ENCODE measurements around the gene INSC. TPM values are rescaled to one million over a fixed set of nuclear protein-coding genes. Genes with fewer than 3 reads are reported as not detected.

Gene INSC
- total RNA-seq, 1 donor from 2014 or later, result 0.53 TPM

DNA sequence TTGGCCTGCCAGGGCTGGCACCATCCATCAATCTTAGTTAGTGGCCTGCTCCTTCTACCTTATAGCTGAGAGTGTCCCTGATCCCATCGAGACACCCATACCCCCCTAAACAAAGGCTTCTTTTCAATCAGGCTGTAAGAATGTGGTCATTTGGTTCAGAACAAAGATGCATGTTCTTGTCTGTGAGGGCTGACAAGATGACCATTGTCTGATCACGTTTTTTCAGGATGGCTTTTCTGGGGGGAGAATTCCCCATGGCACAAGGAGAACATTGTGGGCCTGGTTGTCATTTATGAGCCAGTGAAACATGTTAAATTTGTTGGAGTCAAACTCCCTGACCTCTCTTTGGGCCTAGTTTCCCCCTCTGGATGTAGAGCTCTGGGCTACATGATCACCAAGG, 160.4 kb downstream of the INSC start:
- Histone ChIP-seq H3K4me3 (ENCODE audit: low read depth, low read length) (no peak overlapping the region), H3K27me3 (ENCODE audit: control insufficient read depth, insufficient read depth, low read length) (no peaks in the 10 kb centered on the region), H3K36me3 (ENCODE audit: control insufficient read depth, insufficient read depth, low read length) (no peaks in the 10 kb centered on the region)
- TF ChIP-seq, protein P1, sequence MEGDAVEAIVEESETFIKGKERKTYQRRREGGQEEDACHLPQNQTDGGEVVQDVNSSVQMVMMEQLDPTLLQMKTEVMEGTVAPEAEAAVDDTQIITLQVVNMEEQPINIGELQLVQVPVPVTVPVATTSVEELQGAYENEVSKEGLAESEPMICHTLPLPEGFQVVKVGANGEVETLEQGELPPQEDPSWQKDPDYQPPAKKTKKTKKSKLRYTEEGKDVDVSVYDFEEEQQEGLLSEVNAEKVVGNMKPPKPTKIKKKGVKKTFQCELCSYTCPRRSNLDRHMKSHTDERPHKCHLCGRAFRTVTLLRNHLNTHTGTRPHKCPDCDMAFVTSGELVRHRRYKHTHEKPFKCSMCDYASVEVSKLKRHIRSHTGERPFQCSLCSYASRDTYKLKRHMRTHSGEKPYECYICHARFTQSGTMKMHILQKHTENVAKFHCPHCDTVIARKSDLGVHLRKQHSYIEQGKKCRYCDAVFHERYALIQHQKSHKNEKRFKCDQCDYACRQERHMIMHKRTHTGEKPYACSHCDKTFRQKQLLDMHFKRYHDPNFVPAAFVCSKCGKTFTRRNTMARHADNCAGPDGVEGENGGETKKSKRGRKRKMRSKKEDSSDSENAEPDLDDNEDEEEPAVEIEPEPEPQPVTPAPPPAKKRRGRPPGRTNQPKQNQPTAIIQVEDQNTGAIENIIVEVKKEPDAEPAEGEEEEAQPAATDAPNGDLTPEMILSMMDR (IDR thresholded peaks at IDR 0.05; ENCODE audit: insufficient read depth, low read length, severe bottlenecking), result no peak
- no peak for FAIRE-seq
- DNase-seq (ENCODE audit: low read depth), result no peak

DNA sequence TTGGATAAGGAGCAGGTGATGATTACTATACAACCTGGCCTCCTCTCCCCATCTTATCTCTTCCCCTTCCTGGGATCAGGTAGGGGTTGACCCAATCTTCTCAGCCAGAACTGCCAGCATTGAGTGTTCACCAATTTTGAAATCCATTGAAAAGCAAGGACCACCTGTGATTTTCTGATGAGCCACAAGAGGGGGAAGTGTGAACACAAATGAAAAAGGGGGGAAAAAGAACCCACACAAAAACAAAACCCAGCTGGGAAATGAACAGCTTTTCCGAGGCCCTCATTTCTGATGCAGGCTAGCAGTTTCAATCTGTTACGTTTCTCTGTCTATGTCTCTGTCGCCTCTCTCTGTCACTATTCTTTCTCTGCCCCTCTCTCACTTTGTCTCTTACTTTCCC, 161.9 kb downstream of the INSC start:
- Histone ChIP-seq H3K4me3 (ENCODE audit: low read depth, low read length) (no peak overlapping the region), H3K36me3 (ENCODE audit: control insufficient read depth, insufficient read depth, low read length) (no peaks in the 10 kb centered on the region), H3K27me3 (ENCODE audit: control insufficient read depth, insufficient read depth, low read length) (no peaks in the 10 kb centered on the region)
- no peak for DNase-seq (ENCODE audit: low read depth)
- TF ChIP-seq, protein P1 (IDR thresholded peaks at IDR 0.05; ENCODE audit: insufficient read depth, low read length, severe bottlenecking), result no peak
- FAIRE-seq, result no peak

DNA sequence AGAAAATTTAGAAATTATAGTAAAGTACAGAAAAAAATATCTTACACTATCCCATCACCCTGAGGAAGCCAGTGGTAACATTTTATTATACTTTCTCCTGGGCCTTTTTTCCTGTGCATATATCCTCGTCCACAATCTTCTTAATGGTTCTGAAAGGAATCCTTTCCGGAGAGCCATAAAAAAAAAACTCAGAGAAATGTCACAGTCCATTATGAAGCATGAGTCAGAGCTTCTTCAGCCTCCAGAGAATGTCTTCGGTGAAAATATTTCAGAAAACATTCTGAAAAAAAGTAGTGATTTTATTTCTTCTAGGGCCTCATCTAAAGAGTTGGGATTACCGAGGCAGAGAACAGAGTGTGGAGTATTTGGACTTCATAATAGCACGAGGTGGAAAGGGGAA, 163.4 kb downstream of the INSC start:
- FAIRE-seq, result no peak
- TF ChIP-seq, protein P1 (IDR thresholded peaks at IDR 0.05; ENCODE audit: insufficient read depth, low read length, severe bottlenecking), result no peak
- no peak overlapping the region for H3K4me3 ChIP-seq (ENCODE audit: low read depth, low read length)
- DNase-seq (ENCODE audit: low read depth), result no peak
- no peaks in the 10 kb centered on the region for H3K27me3 ChIP-seq (ENCODE audit: control insufficient read depth, insufficient read depth, low read length)
- no peaks in the 10 kb centered on the region for H3K36me3 ChIP-seq (ENCODE audit: control insufficient read depth, insufficient read depth, low read length)

DNA sequence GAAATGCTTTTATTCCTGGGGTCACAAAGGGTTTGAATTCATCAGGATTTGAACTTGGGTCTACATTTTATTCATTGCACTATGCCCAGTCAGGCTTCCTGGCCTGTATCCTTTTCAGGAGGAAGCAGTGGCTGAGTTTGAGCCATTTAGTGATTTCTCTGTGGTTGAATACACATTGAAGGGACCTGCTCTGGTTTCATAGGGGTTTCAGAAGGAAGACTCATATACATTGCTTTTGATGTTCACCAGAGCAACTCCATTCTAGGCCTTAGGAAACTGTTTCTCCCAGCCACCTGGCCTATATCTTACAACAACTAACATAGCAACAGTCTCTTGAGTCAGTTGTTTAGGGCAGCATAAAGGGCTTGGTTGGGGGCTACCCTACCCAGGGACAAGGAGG, 165.7 kb downstream of the INSC start:
- H3K27me3 ChIP-seq (ENCODE audit: control insufficient read depth, insufficient read depth, low read length), result no peaks in the 10 kb centered on the region
- H3K4me3 ChIP-seq (ENCODE audit: low read depth, low read length), result no peak overlapping the region
- TF ChIP-seq, protein P1 (IDR thresholded peaks at IDR 0.05; ENCODE audit: insufficient read depth, low read length, severe bottlenecking), result no peak
- no peak for FAIRE-seq
- H3K36me3 ChIP-seq (ENCODE audit: control insufficient read depth, insufficient read depth, low read length), result no peaks in the 10 kb centered on the region
- no peak for DNase-seq (ENCODE audit: low read depth)

DNA sequence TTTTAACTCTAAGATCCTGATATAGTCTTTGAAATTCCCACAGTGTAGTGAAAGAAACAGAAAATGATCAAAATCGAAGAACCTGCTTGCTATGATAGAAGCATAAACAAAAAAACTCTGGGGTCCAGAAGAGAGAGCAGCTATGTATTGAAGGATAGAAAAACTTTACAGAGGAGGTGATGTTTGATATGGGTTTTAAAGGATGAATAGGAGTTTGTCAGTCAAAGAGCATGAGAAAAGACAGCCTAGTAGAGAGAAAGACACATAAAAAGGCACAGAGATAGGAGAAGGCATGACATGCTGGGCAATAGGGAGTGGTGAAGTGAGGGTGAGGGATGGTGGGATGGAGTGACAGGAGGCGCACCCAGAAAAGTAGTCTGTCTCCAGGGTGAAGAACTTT, 168.0 kb downstream of the INSC start:
- FAIRE-seq, result no peak

DNA sequence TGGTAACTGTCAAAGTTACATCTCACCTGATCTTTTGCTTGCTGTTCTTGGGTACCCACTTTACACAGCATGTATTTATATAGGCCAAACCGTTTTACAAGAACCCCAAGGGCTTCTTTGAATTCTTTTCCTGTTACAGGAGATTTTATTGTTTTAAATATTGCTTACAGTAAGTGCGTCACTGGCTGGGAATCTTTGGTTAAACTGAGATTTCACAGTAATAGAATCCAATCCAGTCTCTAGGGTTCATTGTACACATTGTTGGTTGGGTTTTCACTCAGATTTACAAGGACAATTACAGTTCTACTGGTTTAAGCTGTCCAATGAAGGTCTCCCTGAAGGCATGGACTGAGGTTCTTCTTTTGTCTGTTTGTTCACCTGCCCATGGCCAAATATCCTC, 171.7 kb downstream of the INSC start:
- no peak for FAIRE-seq

More for the DNA sequence above, 168.0 kb downstream of the INSC start:
- Histone ChIP-seq H3K36me3 (ENCODE audit: control insufficient read depth, insufficient read depth, low read length) (no peaks in the 10 kb centered on the region), H3K4me3 (ENCODE audit: low read depth, low read length) (no peak overlapping the region), H3K27me3 (ENCODE audit: control insufficient read depth, insufficient read depth, low read length) (no peaks in the 10 kb centered on the region)
- DNase-seq (ENCODE audit: low read depth), result no peak
- TF ChIP-seq, protein P1 (IDR thresholded peaks at IDR 0.05; ENCODE audit: insufficient read depth, low read length, severe bottlenecking), result no peak

More for the DNA sequence above, 171.7 kb downstream of the INSC start:
- TF ChIP-seq, protein P1 (IDR thresholded peaks at IDR 0.05; ENCODE audit: insufficient read depth, low read length, severe bottlenecking), result no peak
- Histone ChIP-seq H3K27me3 (ENCODE audit: control insufficient read depth, insufficient read depth, low read length) (no peaks in the 10 kb centered on the region), H3K4me3 (ENCODE audit: low read depth, low read length) (no peak overlapping the region), H3K36me3 (ENCODE audit: control insufficient read depth, insufficient read depth, low read length) (no peaks in the 10 kb centered on the region)
- no peak for DNase-seq (ENCODE audit: low read depth)
